GM18873 (cell line): ENCODE data around the gene SPRTN.

ENCODE experiments used
- ATAC-seq: cut with Tn5 transposase; IDR thresholded peaks from one replicate; pipeline ENCODE4 v1.9.1; 2021; ENCODE audit warnings: mild to moderate bottlenecking, moderate library complexity, moderate number of reproducible peaks; ENCODE audit not compliant: unreplicated experiment, low FRiP score

Gene SPRTN

GRCh38 chr1:231376101-231376500 is 38.0 kb downstream of the SPRTN start:
- no peak for ATAC-seq

GRCh38 chr1:231376875-231377549 is 38.9 kb downstream of the SPRTN start:
- no peak for ATAC-seq

DNA sequence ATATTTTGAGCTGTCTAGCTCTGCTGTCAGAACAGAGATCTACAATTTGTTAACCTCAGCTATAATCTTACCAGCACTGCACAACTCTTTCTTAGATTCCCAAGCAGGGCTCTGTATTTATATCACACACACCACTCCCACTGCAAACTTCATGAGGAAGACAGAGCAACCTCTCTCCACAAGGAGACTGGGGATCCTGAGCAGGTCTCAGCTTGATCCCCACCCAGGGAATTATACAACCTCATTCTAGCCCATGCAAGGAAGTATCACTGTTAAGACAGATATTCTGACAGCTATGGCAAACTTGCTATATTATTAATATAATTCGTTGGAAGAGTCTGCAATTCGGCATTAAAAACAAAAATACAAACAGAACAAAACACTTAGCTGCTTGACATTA is 43.6 kb downstream of the SPRTN start:
- no peak for ATAC-seq

GRCh38 chr1:231382426-231382825 is 44.3 kb downstream of the SPRTN start:
- ATAC-seq: no peak

GRCh38 chr1:231383159-231383860 is 45.2 kb downstream of the SPRTN start:
- ATAC-seq: no peak

GRCh38 chr1:231384696-231385415 is 46.8 kb downstream of the SPRTN start:
- ATAC-seq: no peak

- no peak for ATAC-seq
These were observed 47.3 kb downstream of the SPRTN start for GRCh38 chr1:231385416-231385748.

DNA sequence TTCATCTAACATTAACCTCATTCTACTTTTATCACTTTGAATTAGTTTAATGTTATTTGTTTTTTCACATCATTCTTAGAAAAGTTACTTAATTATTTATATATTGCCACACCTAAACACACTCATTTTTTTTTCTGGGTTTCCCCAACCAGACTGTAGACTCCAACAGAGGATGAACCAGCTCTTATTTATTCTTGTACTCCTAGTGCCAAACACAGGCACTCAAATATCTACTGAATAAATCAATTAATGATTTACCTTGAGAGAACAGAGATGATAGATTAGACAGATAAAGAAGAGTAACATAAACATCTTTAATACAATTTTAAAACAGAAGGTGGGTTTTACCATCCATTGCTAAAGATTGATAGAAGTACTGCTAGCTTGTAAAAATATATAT is 48.4 kb downstream of the SPRTN start:
- ATAC-seq: no peak

DNA sequence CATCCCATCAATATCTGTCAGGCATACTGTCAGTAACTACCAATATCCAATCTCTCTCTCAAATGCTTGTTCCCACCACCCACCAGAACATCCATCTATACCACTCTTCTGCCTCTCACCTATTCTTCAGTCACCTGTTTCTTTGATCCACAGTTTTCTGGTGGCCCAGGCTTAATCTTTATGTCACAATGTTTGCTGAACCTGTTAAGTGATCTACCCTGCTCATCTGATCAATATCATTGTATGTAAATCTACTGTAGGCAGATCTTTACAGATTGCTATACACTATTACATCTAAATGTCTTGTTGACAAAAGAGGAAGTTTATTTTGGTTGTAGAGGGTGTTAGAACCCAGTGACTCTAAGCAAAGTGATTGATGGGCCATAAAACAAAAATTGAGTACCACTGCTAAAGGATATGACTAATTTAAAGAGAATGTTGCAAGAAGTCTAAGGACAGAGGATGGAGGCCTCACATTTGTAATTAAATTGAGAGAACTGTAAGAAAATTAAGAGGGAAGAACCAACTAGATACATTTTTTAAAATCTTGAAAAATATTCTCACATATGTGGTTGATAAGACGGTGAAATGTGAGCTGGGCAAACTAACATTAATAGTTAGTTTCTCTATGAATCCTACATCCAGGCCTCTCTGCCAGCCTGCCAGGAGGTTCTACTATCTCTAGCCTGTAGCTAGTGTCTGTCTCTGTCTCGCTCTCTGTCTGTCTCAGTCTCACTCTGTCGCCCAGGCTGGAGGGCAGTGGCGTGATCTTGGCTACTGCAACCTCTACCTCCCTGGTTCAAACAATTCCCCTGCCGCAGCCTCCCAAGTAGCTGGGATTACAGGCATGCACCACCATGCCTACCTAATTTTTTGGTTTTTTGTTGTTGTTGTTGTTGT is 49.9 kb downstream of the SPRTN start:
- ATAC-seq: no peak

- ATAC-seq: no peak
These were observed 52.0 kb downstream of the SPRTN start for GRCh38 chr1:231390071-231390470.

- no peak for ATAC-seq
These were observed 54.5 kb downstream of the SPRTN start for GRCh38 chr1:231392389-231393131.

DNA sequence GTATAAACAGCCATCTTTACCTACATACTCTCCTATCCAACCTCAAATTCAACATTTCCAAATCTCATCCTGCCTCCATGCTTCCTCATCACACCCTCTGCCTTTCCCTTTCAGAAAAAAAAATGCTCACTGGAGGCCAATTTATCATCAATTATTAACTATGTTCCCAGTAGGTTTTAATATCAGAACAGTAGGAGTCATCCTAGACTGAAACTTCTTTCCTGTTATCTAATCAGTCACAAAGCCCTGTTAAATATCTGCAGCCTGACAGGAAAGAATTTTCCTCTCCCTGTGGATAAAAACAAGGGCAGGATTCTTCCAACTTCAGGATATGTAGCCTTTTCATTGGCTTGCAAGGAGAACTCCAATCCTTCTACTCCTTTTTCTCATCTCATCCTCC is 55.6 kb downstream of the SPRTN start:
- ATAC-seq: no peak

DNA sequence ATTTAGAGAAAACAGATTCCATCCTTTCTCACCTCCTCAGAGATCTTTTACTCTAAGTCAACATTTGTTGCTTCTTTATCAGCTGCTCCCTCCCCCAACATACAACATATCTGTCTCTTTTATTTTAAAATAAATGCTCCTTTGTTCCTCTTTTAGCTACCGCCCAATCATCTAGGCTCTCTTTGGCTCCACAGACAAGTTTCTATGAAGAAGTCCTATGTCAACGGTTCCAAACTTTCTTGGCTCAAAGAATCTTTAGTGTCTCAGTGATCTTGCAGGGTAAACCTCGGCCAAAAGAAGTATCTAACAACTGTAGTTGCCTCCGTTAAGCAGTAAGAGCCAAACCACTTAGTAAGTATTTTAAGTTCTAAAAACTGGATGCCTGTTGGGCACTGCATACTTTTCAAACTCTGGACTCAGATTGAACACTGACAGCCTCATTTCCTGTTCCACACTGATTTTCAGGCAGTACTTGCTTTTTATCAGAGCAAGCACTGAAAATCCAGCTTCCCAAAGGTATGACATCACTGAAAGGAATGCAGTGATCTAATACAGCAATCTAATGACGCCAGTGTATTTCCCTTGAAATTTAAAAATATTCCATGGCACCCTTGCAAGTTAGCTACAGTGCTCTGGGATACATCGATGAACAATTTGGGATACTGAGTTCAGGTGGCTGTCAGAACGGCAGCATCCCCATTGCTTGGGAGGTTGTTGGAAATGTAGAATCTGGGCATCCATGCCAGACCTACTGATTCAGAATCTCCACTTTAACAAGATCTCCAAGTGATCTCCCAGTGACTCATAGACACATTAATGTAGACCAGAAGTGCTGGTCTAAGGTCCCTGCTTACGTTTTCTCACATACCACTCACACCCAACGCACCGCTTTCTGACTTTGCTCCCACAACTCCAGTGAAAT is 57.2 kb downstream of the SPRTN start:
- ATAC-seq: no peak

- ATAC-seq: no peak
These were observed 57.9 kb downstream of the SPRTN start for GRCh38 chr1:231395998-231396390.

DNA sequence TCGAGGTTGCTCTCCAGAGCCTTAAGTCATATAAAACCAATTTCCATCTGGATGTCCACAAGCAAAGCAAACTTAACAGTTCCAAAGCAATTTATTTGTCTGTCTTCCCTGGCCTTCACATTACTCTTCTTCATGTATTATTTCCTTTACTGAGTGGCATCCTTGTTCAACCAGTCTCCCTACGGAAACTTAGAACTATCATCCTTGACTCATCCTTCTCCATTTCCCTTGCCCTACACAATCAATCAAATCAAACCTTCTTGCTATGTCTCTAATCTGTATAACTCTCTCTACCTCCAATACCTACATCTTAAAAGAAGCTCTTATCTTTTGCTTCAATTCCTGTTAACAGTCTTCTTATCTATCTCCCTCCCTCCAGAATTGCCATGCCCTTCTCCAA is 58.5 kb downstream of the SPRTN start:
- no peak for ATAC-seq

DNA sequence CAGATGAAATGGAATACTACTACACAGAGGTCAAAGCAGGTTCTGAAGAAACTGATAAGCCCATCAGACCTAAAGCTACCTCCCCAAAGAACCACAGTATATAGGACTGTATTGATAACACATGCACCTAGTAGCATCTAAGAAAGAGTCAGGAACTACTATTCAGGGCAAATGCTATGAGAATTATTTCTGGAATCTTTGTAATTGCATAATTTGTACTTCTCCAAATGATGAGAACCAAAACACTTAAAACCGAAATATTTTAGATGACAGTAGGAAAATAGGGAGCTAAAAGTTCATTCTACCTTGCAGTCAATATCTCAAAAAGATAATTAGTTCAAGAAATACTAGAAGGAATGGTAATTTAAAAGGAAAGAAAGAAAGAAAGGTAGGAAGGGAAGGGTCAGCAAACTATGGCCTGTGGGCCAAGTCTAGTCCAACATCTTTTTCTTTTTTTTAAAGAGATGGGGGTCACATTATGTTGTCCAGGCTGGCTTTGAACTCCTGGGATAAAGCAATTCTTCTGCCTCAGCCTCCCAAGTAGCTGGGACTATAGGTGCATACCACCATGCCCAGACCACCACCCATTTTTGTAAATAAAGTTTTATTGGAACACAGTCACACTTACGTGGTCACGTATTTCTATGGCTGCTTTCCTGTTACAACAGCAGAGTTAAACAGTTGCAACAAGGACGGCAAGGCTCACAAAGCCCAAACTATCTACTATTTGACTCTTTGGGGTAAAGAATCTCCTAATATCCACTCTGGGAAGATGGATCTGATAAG is 60.0 kb downstream of the SPRTN start:
- ATAC-seq: no peak

- ATAC-seq: no peak
These were observed 63.4 kb downstream of the SPRTN start for GRCh38 chr1:231401478-231401877.

GRCh38 chr1:231404318-231404717 is 66.2 kb downstream of the SPRTN start:
- no peak for ATAC-seq
